HG02678 (cell line): ENCODE results near the gene TMEM30B.

Source experiments
- ATAC-seq: cut with Tn5 transposase; IDR thresholded peaks from one replicate; pipeline ENCODE4 v1.9.1; 2021; ENCODE audit warnings: mild to moderate bottlenecking, moderate library complexity; ENCODE audit not compliant: unreplicated experiment

The TMEM30B gene

DNA sequence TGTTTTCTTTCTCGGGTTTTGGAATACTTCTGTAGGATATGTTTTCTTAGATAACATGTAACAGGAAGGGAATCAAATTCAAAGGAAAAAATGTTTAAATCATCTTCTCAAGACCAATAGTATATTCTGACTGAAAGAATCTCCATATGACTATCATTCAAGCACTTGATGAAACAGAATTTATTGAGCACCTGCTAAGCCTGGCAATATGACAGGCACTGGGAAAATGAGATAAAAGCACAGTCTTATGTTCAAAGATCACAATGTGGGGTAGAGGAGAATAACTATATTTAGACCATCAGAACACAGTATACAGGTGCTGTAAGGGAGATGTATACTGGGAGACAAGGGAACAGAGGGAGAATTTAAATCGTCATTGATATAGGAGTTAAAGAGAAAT is 19.1 kb upstream of the TMEM30B start:
- no peak for ATAC-seq

DNA sequence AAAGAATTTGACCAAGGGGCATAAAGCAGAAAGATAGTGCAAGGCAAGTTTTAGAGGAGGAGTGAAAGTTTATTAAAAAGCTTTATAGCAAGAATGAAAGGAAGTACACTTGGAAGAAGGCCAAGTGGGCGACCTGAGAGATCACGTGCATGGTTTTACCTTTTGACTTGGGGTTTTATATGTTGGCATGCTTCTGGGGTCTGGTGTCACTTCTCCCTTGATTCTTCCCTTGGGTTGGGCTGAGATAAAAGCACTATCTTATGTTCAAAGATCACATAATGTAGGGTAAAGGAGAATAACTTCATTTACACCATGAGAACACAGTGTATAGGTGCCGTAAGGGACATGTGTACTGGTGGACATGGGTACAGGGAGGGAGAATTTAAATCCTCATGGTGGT is 17.7 kb upstream of the TMEM30B start:
- no peak for ATAC-seq

DNA sequence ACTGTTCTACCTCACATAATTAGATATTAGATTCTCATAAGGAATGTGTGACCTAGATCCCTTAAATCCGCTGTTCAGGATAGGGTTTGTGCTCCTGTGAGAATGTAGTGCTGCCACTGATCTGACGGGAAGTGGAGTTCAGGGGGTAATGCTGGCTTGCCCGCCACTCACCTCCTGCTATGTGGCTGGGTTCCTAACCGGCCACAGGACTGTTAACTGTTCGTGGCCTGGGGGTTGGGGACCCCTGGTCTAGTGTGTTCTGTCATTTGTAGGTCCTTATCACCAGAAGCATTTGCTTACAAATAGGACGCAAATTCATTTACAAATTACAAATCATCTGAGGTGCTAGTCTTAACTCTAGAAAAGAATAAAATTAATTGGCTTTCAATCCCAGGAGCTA is 16.4 kb upstream of the TMEM30B start:
- ATAC-seq: no peak

DNA sequence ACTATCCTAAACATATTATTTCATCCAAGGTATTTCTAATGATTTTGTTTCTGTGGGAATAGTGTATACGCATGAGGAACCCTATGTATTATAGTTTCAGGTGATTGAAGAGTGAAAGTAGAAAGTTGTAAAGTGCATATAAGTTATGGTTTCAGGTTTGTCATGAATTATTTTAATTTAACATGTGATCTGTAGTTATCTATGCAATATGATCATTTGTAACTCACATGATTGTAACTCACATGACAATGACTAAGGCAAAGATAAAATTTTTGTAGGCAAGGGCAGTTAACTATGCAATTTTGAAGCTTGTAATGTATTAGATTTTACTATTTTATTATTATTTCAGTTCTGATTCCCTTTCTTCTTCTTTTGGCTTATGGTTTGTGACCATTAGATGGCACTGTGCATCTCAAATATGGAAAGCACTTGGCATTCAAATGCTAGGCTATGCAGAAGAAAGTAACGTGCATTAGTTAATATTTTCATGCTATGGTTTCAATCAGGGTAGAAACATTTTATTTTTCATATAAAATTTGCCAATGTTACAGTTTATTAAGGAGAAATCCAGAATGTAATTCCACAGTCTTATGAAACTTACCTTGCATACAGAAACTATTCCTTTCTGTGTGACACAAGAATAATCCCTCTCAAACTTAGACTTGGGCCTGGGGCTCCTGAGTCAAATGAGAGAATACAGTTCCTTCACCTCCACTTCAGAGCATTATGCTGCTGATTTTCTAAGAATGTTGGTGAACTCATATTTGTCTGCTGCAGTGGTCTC is 15.8 kb upstream of the TMEM30B start:
- ATAC-seq: no peak

DNA sequence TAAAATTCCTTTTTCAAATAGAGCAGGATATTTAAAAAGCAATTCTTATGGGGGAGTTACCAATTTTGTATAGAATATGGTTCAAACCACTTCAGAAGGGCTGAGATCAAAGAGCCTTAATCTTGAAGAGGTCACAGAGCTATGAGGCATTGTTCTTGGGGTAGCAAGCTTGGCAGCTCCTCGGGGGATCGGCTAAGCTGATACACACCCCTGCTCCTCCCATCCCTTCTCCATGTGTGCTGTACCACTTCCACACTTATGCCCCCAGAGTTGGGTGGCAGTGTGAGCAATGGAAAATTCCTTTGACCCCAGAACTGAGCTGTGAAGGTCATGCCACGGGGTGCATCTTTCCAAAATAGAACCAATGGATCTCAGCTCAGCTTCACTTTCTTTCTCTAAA is 15.0 kb upstream of the TMEM30B start:
- ATAC-seq: no peak

DNA sequence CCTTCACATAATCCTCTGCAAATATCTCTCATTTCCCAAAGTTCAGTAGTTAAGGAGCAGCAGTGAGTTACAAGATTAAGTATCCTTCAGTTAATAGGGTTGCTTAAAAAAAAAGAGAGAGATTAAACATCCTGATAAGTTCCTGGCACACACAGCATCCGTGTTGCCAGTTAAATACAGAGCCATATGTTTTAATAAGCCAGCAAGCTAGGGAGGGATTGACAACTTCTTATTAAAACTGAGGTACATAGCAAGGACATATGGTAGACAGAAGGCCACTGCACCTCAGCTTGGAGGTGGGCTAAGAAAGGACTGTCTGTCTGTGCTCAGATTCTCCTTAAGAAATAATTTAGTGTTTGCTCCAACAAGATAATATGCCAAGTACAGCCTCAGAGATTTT is 9.6 kb upstream of the TMEM30B start:
- no peak for ATAC-seq

DNA sequence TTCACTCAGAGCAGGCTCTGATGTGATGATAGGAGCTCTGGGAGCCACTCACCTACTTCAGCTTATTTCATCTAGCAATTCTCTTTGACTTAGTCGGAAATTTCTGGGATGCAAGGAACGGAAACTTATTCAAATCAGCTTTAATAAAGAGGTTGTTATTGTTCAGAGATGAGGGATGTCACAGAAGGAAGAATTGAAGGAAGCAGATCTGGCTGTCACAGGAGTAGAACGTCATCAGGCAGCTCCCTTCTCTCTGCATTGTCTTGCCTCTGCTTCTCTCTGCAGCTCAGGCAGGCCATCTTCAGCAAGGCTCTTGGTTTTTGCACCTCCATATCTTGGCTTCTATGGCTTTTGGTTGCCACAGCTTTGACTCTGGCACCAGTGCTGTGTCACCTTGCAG is 7.6 kb upstream of the TMEM30B start:
- no peak for ATAC-seq

DNA sequence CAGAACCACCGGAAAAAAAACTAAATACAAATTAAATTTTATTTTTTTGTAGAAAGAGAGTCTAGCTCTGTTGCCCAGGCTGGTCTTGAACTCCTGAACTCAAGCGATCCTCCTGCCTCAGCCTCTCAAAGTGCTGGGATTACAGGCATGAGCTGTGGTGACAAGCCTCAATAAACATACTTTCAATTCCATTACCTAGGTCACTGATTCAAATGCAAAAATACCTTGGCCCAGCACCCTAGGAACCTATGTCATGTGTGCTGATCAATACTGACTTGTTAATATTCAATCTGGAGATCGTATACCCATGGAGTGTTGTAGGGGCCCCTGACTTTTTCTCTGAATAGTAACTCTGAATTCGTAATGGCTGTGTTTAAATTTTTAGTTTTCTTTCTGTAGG is 7.1 kb upstream of the TMEM30B start:
- no peak for ATAC-seq

DNA sequence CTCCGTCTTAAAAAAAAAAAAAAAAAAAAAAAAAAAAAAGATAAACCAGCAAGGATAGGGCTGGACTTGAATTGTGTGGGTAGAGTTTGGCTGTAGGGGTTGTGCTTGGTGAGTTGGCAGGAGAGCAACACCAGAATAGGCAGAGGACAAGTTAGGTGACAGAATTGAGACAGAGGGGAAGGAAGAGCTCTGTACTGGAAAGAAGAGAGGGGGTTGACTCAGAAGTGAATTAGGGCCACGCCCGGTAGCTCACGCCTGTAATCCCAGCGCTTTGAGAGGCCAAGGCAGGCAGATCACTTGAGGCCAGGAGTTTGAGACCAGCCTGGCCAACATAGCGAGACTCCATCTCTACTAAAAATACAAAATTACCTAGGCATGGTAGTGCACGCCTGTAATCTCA is 6.1 kb upstream of the TMEM30B start:
- no peak for ATAC-seq

DNA sequence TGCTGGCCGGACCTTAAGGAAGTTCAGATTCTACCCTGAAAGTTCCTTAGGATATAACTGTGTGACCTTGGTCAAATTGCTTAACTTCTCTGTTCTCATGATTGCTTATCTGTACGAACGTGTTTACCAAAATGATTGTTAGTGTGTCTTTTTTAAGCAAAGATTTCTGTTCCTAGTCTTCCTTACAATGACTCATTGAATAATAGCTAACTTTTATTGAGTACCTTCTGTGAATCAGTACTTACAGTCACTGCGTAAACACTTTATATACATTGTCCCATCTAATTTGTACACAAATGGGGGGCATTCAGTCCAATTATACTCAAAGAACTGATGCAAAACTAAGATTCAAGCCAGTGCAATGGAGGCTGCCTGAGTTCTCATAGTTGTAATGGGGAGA is 4.2 kb upstream of the TMEM30B start:
- ATAC-seq: no peak

DNA sequence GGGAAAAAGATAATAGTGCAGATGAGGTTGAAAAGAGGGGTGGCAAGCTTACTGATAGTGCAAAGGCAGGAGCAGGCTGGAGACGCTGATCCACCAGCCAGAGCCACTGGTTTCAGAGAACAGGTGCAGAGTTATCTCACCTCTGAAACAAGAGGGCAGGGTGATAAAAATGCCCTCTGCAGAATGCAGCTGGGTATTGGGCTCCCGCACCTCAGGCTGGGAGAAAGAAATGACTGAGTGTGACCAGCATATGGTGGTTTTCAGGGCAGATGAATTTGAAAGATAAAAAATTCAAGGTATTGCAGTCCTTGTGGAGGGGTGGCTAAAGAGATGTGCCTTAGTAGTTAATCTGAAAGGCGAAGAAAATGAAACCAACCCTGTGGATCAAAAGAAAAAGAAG is 2.9 kb upstream of the TMEM30B start:
- ATAC-seq: no peak

DNA sequence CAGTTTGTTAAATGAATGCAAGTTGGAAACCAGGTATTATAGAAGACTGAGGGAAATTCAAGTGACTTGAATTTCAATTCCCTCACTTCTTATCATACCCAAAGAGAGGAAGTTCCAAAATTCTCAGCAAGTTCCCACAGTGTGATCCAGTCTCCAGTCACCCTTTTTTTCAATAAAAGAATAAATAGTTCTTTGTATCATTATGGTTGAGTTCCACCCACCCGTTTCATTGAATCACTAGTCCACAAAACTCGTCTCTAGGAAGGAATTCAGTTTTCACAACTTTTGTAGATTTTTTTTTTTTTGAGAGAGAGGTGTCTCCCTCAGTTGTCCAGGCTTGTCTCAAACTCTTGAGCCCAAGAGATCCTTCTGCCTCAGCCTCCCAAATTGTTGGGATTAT is 1.6 kb upstream of the TMEM30B start:
- ATAC-seq: no peak

DNA sequence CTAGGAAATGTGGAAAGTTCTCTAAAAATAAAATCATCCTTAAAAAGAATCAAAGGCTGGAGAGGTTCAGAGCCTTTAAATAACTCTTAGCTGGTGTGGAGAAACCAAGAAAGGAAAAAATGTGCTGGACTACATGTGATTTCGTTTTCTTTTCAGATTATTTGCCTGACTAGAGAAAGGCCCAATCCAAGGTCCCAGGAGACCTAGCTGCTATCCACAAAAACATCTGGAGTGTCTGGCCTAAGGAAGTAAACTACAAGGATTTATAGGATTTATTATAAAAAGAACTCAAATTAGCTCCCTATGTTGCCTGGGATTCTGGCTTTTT is 774 bp upstream of the TMEM30B start:
- ATAC-seq: no peak

DNA sequence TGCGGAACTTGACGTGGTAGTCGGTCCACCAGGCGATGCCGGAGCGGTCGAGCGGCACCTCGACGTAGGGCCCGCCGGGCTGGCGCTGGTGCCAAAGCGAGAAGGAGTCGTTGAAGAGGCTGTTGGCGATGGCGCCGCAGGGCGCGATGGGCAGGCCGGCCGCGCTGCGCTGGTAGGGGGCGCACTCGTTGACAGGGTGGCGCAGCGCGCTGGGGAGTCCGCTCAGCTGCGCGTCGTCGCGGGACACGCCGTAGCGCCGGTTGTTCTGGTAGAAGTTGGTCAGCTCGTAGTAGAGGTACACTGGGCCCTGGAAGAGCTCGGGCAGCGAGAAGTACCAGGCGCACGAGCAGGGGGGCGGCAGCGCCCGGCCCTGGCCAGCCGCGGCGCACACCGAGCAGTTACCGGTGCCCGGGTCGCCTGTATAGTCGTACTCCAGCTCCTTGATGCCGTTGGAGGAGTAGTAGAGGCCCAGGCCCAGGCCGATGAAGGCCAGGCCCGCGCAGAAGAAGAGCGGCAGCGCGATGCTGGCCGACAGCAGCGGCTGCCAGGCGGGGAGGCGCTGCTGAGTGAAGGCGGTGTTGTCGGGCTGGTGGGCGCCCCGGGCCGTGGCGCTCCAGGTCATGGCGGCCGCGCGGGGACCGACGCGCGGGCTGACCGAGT is 482 bp downstream of the TMEM30B start:
- ATAC-seq: no peak

DNA sequence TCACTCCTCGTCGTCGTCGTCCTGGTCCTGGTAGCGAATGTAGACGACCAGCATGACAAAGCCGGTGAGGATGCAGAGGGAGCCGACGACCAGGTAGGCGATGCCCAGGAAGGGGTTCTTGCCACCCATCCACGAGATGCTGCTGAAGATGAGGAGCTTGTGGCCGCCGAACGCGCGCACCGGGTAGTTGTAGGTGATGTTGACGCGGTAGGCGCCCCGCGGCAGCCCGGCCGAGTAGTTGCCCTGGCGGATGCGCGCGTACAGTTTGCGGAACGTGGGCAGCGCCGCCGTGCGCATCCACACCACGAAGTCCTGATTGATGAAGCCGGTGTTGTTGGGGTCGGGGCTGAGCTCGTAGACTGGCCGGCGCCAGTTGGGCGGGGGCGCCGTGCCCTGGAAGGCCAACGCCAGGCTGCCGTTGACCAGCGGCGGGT is 1.0 kb downstream of the TMEM30B start:
- no peak for ATAC-seq

DNA sequence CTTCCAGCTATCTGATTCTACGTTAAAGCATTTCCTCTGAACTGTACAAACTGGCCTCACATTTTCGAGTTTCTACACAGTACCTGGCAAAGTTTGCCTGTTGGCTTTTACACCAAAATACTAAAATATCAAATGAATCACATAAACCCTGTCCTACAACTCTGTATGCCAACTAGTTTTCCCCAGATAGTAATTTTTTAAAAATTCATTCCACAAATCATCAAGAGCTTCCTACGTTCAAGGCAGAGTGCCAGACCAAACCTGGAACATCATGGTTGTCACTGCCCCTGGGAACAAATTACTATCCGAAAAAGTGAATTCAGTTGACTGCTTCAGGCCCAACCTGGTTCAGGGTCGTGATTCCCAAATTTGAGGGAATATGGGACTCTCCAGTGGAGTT is 2.1 kb downstream of the TMEM30B start:
- ATAC-seq: no peak

DNA sequence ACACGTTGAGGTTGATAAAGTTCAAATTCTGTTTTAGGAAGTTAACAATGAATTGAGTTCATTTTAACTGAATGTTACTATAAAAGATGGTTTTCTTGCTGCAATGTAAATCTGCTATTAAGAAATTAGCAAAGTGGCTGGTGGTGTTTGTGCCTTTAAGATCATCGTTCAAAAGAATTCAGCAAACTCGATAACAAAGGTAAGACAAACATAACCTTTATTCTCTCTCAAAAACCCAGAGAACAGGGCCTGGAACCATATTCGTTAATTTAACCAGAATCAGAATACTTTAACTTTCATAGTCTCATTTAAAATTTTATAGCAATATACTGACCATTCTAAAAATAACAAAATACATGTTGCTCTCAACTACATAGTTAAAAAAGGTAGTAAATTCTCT is 3.4 kb downstream of the TMEM30B start:
- ATAC-seq: no peak

DNA sequence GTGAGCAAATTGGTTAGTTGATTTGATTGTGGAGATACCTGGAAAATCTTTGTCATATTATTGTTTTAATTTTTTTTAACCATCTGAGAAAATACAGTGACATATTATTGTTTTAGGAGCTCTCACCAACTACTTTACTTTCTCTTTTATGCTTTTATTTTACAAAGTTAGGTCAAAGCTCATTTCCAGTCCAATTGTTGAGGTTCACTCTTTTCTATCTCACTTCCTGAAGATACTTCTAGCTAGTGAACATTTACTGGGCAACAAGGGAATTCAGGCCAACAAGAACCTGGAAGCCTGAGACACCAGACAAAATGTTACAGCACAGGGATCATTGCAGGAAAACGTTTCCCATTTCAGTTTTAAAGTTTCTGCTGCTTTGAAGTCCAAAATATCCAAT is 3.9 kb downstream of the TMEM30B start:
- no peak for ATAC-seq

DNA sequence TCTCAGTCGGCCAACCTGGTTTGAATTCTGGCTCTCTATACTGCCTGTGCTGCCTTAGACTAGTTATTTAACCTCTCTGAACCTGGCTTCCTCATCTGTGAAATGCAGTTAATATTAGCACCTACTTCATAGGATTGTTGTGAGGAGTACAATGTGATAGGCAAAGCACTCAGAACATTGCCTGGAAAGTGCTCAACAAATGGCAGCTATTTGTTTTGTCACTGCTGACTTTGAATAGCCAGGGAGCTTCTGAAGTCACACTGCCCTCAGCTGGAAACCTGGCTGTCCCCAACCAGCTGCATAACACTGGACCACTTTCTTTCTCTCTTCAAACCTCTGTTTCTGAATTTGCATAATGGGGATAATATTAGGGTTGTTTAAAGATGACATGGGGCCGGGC is 9.6 kb downstream of the TMEM30B start:
- ATAC-seq: no peak

DNA sequence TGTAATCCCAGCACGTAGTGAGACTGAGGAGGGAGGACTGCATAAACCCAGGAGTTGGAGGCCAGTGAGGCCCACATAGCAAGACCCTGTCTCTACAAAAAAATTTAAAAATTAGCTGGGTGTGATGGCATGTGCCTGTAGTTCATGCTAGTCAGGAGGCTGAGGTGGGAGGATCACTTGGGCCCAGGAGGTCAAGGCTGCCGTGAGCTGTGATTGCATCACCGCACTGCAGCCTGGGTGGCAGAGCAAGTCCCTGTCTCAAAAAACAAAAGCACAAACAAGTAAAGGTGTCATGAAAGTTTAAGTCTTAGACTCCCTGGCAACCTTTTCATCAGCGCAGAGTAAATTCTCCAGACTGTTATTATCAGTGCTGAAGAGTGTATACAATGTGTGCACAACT is 10.4 kb downstream of the TMEM30B start:
- no peak for ATAC-seq

DNA sequence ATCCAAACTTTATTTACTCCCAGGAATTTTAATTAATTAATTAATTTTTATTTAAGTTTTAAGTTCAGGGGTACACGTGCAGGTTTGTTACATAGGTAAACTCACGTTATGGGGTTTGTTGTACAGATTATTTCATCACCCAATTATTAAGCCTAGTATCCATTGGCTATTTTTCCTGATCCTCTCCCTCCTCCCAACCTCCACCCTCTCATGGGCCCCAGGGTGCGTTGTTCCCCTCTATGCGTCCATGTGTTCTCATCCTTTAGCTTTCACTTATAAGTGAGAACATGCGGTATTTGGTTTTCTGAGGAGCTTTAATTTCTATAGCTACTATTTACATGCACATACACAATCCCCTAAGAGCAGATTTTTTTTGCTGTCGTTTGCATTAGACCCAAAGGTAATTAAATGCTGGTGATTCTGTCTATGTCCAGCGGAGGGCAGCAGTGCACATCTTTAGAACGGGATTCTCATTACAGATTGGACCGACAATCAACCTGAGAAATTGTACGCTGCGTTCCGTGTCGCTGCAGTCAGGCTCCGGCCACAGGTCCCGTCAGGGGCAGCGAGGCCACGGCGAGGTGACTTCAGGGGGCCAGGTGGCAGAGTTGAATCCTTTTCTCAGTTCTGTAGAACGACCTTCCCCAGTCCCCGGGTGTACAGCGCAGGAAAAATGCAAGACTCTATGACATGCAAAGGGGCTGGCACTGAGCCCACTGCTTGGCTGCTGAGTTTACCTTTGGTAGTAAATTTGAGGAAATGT is 11.6 kb downstream of the TMEM30B start:
- peak; percentile 84 for ATAC-seq

DNA sequence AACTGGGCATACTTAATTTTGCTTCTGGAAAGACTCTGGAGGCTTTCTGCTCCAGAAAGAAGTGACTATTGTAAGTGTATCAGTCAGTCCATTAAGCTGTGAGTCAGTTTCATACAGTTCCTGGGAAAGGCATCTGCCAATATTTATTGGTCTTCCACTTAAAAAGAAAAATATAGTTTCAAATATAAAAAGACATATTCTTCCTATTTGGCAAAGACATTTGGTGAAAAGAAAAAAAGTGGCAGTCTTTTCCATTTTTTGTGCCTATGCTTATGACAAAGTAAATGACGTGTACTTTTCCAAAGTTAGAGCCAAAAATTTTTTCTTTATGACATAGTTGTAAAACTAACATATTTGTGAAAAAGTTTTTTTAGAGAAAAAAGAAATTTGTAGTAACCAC is 12.3 kb downstream of the TMEM30B start:
- no peak for ATAC-seq
